Stimulated activated CD8-positive, alpha-beta memory T cell treated with anti-CD3 and anti-CD28 coated beads, Interleukin-12 subunit alpha, Interleukin-12 subunit beta, amount 100 ng/mL, for 24 hours (primary cell): ENCODE data around the gene ASRGL1.
"Not testable (repeated sequence)": the region's sequence is repeated elsewhere in the genome, so short reads cannot be mapped to it uniquely, and the experiment has no call there.

Experiments used
- DNase-seq: peaks from one replicate; pipeline ENCODE4 v3.0.0-alpha.2; 2020; ENCODE audit errors: extremely low read depth

ASRGL1 gene

GRCh38 chr11:62352355-62353336, 15.4 kb downstream of the ASRGL1 start:
- no peak for DNase-seq

GRCh38 chr11:62353841-62354240, 16.6 kb downstream of the ASRGL1 start:
- no peak for DNase-seq

GRCh38 chr11:62358273-62358672, 21.0 kb downstream of the ASRGL1 start:
- DNase-seq: no peak

DNA sequence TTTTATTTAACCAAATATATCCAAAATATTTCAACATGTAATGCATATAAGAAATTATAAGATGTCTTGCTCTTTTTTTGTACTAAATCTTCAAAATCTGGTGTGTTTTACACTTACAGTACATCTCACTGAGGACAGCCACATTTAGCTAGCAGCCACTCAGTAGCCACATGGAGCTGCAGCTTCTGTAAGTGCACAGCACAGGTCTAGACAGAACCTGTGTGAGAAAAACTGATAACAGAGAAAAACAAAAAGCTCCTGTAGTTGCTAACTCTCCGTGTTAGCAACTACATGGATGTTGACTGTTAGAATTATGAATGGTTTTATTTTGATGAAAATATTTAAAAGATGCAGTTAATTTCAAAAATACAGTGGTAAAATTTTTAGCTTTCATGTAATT, 22.2 kb downstream of the ASRGL1 start:
- no peak for DNase-seq

DNA sequence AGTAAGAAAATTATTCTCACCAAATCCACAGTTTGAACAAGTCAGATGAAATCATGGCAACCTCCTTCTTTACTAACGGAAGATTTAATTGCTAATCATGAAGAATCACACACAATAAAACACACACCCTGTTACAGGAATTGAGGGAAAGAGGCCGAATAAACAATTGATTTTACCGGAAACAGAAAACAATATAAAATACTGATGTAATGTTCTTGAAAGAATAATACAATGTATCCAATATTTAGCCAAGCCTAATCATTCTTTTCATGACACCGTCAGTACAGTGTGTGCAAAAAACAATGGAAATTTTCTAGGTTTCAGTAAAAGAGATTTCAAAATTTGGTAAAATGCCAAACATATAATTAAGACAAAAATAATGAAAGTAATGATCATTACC, 23.4 kb downstream of the ASRGL1 start:
- no peak for DNase-seq

GRCh38 chr11:62368861-62369477, 31.7 kb downstream of the ASRGL1 start:
- DNase-seq: not testable (repeated sequence)

- no peak for DNase-seq
Measured at GRCh38 chr11:62370743-62371440, 33.6 kb downstream of the ASRGL1 start.

- no peak for DNase-seq
Measured at GRCh38 chr11:62372871-62373270, 35.6 kb downstream of the ASRGL1 start.

DNA sequence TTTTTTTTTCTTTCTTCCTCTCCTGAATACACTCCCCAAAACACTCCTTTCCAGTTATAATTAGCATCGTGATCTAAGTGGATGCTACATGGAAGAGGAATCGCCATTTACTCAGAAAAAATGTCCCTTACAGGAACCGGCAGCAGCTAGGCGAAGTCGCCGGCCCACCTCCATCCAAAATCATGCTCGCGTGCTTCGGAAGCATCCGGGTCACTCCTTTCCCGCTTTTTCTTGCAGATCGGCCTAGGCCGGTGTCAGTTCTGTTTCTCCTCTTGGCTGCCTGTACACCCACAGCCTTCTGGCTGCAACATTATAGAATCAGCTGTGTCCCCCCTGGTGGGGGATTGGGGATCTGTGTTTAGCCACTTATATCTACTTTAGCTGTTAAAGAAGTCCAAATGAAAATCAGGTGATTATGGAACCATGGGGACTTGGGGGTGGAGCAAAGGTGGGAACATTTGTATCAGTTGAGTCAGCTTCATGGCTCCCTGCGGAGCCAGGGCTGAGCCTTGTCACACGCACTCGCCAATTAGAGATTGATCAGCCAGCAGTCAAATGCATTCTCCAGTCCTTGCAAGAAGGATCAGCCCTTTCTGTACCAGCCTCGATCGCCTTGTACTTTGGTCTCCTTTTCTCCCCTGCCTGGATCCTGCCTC, 36.3 kb downstream of the ASRGL1 start:
- DNase-seq: no peak

GRCh38 chr11:62374801-62375200, 37.6 kb downstream of the ASRGL1 start:
- DNase-seq: no peak

DNA sequence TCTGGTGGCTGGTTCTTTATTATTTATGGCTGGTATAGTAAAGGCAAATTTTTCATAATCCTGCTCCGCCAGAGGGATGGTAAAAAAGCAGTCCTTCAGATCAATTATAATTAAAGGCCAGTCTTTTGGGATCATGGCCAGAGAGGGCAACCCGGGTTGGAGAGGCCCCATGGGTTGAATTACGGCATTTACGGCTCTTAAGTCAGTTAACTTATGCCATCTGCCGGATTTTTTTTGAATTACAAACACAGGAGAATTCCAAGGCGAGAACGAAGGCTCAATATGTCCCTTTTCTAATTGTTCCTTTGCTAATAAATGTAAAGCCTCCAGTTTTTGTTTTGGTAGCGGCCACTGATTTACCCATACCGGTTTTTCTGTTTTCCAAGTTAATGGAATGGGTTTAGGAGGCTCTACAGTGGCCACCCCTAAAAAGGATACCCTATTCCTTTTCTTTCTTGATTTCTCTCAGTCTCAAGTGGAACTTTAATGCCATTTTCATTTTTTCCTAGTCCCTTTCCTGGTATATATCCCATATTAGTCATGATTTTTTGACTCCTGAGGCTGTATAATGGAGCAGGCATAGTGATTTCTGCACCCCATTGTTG, 41.3 kb downstream of the ASRGL1 start:
- DNase-seq: not testable (repeated sequence)

- not testable (repeated sequence) for DNase-seq
Measured at GRCh38 chr11:62379586-62379985, 42.3 kb downstream of the ASRGL1 start.

DNA sequence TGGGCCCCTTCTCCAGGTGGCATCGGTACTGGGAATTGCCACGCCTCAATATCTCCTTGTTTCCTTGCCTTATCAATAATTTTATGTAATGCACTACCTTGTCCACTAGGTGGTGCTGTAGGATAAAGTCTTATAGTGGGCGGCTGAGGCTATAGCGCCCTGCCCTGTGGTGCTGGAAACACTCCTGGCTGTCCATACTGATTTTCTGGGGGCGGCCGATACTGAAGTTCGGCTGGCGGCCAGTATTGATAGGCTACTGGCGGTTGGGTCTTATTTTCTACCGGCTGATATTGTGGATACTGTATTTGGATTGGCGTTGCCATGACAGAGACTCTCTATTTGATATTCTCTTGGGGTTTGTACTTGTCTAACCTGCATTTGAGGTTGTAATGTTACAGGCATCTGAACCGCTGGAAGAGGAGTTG, 43.6 kb downstream of the ASRGL1 start:
- not testable (repeated sequence) for DNase-seq

- DNase-seq: no peak
Measured at GRCh38 chr11:62383822-62384221, 46.6 kb downstream of the ASRGL1 start.

DNA sequence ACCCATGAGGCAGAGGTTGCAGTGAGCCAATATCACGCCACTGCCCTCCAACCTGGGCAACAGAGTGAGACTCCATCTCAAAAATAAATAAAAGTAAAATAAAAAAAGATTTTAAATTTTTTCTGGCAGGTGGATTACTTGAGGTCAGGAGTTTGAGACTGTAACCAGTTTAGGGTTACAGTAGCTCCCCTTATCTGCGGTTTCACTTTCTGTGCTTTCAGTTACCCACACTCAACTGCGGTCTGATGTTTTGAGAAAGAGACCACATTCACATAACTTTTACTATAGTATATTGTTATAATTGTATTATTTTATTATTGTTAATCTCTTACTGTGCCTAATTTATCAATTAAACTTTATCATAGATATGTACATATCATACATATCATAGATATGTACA, 48.8 kb downstream of the ASRGL1 start:
- DNase-seq: not testable (repeated sequence)

DNA sequence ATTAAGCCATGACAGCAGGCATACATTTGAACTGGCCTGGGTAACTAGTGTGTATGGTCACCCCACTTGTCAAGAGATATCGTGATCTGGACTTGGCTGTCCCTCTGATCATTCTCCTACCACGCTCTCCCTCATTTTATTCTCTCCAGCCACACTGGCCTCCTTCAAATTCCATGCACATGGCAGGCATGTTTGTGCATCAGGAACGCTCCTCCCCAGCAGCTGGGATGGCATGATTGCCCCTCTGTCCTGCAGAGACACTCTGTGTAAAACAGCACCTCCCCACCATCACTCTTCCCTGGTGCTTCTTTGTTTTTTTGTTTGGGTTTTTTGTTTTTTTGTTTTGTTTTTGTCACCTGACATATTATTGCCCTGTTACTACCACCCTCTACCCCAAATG, 50.1 kb downstream of the ASRGL1 start:
- no peak for DNase-seq

DNA sequence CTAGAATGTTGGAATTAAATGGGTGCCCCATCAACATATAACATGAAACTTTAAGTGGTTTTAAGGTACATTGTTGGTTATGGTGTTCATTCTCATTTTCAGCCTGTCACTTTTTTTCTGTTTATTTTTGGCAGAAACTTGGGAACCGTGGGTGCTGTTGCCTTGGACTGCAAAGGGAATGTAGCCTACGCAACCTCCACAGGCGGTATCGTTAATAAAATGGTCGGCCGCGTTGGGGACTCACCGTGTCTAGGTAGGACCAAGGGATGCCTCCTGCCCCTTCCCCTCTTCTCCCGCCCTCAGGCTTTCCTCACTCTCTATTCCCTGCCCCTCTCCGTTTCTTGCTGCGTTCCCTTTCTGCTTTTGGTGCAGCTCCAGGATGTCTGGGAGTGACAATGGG, 51.8 kb downstream of the ASRGL1 start:
- no peak for DNase-seq

DNA sequence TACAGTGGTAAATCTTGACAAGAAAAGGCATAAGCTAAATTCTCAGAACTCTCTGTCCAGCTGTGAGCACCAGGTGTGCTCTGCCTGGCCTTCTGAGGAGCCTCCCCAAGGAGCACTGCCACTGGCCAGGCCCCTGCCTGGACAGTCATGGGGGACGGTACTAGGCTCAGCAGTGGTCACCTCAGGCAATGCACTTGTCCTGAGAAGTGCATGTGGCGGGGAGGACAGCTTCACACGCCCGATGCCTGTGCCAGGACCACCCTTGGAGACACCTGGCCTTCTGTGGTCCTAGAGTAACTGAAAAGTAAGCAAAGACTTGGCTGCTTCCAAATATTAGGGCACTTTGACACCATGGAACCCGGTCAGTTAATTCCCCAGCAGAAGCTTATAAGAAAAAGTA, 53.0 kb downstream of the ASRGL1 start:
- DNase-seq: no peak

DNA sequence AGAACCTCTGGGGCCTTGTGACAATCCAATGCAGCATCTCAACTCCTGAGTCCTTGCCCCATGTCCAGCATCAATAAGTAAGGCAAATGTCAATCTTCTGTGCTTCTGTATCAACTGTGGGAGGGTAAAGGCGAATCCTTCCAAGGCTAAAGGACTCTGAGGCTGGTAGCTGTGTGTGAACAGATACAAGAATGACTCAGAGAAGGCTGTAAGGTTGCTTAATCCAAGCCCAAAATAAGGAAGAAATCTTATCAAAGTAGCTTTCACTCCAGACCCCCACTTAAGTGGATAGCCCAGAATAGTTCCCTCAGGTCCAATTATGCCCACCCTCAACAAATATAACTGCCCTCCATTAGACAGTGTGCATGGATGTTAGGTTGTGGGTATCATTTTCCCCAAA, 53.5 kb downstream of the ASRGL1 start:
- DNase-seq: no peak

DNA sequence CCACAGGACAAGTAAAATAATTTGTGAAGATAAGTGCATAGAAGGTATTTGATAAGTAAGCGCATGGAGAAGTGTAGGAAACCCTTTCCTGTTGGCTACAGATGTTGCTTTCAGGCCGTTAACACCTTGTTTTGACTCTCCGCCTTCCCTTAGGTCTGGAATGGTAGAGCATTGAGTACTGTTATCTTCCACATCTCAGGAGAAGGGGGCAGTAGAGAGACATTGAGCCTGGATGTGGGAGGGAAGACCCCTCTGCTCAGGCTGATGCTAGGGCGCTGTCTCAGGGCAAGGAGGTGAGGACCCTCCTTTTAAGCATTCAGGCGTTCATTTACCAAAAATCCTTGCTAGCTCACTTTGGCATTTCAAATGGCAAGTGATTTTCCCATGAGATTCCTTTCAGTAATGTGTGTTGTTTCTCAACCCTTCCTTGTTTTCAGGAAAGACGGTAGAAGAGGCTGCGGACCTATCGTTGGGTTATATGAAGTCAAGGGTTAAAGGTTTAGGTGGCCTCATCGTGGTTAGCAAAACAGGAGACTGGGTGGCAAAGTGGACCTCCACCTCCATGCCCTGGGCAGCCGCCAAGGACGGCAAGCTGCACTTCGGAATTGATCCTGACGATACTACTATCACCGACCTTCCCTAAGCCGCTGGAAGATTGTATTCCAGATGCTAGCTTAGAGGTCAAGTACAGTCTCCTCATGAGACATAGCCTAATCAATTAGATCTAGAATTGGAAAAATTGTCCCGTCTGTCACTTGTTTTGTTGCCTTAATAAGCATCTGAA, 54.6 kb downstream of the ASRGL1 start:
- no peak for DNase-seq

DNA sequence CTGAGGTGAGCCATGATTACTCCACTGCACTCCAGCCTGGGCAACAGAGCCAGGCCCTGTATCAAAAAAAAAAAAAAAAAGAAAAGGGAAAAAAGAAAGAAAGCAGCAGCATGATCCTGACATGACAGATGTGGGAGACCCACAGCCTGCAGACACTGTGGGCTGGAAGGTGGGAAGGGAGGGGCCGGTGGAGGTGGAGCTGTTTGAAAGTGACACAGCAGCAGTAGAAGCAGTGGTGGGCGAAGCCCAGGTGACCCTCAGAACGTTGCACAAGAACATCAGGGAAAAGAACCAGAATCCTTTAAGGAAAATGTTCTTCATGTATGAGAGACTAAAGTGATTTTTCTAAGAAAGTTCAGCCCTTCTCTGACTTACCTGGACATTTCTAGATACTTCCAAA, 55.3 kb downstream of the ASRGL1 start:
- DNase-seq: no peak
